ENCODE results near the gene NIPAL3.
"Not testable (repeated sequence)": the region's sequence is repeated elsewhere in the genome, so short reads cannot be mapped to it uniquely, and the experiment has no call there.

Gene NIPAL3

DNA sequence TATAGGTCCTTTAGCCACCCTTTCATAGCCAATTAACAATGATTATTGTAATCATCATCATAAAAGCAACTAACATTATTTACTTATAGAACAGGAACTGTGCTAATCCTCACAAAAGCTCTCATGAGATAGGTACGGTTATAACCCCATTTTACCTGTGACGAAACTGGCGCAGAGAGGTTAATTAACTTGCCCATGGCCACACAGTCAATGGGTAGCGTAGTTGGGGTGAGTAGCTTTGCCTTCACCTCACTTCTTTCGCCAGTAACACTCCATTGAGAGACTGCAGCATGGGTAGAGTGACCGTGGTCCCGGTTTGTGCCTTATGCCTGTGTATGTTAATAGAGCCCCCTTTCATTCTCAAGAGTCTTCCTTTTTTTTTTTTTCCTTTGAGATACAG lies 10.3 kb downstream of the NIPAL3 start:
- DNase-seq = no peak

DNA sequence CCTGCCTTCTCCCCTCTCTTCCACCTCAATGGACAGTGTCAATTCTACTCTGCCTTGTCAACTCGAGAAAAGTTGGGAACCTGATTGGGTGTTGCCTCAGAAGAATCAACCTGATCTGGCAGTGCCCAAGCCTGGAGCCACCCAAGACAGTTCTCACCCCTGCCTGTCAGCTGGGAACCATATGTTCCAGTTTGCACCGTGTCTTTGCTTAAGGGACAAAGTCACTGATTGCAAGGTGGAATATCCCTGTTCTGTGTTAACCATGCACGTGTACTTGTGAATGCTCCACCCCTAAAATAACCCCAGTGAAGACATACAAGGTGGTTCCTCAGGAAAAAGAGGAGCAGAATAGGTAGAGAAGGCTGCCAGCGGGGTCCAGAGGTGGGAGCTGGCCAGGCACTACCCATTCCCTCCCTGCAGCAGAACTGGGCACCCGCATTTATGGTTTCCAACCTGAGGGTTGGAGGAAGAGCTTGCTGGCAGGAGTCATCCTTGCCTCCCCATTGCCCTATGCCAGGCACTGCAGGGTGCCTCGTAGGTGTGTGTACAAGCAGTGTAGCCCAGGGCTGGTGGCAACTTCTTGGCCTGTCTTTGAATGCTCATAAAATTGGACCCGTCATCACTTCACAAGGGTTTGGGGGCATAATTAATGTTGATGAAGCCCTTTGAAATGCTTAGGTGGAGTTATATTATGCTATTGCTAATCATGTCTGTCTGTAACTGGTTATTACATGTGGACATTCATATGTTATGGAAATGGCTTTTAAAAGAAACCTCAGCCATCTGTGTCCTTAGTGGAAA lies 11.3 kb downstream of the NIPAL3 start:
- DNase-seq = no peak

DNA sequence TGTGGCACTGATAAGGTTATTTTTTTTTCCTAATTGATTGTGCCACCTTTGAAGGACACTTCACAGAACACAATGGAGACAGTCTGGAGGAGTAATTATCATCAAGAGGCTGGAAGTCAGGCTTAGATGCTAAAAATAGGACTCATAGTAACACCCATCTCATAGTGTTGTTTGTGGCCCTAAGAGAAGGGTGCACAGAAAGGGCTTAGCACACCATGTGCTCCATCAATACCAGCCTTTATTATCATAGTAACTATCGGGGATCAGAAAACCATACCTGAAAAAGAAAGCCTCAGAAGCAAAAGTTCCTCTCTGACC lies 11.9 kb downstream of the NIPAL3 start:
- no peak for DNase-seq

DNA sequence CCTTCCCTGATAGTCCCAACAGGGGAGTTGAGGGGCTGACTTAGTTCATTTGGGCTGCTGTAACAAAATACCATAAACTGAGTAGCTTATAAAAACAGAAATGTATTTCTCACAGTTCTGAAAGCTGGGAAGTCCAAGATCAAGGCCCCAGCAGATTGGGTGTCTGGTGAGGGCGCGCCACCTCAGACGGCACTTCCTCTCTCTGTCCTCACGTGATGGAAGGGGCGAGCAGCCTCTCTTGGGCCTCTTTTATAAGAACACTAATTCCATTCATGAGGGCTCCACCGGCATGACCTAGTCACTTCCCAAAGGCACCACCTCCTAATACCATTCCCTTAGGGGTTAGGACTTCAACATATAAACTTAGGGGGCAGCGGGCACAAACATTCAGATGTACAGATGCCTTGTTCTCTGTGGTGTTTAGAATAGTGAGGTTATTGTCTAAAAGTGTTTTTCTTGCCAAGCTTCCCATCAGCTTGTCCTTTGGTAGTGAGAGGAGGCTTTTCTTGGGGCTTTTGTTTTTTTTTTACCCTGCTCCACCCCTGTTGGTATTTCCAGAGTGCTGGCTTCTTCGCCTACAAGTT lies 20.3 kb downstream of the NIPAL3 start:
- no peak for DNase-seq

DNA sequence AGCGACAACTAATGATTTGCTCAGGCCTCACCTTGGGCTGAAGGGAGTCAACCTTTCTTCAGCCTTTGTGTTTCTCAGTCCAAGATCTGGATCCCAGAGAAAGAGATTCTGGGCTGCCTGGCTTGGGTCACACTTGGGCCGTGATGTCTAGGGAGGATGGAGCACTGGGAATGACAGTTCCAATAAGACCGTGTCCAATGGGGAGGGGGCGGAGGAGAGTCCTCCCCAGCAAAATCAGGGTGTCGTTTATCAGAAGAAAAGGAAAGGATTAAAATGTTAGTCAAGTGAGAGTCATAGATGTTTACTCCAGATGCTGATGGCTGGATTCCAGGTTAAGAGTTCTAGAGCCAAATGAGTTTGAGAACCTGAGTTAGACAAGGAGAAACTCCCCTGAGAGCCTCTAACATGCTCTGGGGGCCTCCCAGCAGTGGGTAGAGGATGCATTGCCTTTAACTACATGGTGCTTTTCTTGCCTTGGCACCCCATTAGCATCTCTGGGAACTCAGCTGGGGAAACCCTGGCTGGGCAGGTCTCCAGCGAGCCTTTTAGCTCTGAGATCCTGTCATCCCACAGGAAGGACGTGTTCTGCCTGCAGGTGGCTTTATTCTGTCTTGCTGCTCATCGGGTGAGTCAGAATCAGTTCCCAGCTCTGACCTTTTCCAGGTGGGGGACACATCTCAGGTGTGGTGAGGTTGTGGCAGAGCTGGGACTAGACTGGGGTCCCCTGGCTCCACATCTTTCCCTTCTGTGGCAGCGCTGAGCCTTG lies 22.2 kb downstream of the NIPAL3 start:
- no peak for DNase-seq

DNA sequence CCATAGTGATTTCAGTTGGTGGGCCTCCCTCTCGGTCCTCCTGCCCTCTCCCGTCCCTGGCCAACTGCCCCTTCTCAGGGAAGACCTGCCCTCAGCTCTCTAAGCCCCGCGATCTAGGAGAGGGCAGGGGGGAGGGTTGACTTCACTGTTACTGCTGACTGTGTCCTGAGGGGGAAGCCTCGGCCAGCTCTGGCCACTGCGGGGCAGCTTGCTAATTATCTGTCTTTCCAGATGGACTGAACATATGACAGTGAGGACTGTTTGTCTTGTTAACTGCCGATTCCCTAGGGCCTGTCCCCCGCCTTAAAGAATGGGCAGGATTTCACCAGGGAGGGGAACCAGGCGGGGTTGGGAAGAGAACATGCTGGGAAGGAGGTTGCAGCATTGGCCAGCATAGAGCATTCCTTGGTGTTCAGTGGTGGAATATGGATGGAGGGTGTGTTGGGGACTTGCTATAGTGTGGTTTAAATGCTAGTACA lies 22.9 kb downstream of the NIPAL3 start:
- no peak for DNase-seq

DNA sequence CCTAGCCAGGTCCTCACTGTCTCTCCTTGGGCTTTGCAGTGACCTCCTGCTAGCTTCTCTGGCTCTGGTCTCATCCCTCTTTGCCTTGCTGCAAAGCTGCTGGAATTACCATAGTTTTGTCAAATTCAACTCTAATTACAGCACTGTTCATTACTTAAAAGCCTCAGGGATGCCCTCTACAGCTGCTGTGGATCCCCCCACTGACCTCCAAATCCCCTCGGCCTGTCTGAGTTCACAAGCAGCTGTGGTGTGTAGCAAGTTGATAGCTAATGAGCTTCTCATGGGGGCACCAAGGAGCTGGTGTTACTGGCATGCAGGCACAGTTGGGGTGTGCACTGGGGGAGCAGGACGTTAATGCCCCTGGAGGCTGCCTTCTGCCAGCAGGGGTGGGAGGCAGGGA lies 24.8 kb downstream of the NIPAL3 start:
- no peak for DNase-seq

DNA sequence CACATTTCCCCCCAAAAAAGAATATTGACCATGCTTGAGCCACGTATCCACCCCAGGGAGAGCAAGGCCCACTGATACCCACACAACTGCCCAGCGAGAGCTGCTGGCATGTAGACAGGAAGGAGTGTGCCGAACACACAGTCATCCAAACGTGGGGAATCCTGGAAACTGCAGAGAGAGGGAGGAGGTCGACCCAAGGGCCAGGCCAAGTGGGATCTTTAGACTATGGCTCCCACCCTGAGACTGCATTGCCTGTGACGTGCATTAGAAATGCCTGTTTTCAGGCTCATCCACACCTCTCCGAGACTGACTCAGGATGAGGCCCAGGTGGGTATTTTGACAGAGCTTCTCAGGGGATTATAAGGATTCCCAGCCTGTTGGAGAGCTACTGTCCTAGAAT lies 25.9 kb downstream of the NIPAL3 start:
- DNase-seq = no peak

DNA sequence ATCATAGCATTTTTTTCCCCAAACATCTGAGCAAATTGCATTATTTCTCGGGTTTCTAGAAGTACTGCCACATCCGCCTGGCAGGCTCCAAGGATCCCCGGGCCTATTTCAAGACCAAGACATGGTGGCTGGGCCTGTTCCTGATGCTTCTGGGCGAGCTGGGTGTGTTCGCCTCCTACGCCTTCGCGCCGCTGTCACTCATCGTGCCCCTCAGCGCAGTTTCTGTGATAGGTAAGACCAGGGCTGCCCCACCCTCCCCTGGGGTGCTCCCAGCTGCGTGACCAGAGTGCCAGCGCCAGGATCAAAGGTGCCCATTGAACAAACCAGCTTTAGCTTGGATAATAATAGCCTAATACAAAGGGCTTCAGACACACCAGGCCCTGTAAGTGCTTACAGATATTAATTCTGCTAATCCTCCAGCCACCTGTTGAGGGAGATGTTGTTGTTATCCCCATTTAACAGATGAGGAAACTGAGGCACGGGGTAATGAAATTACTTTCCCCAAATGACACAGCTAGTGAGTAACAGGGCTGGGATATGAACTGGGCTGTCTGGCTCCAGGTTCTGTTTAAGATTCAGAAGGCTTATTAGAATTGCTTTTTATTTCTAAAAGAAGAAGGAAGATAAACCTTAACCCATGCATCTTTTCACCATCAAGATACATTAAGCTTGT lies 26.5 kb downstream of the NIPAL3 start:
- no peak for DNase-seq

DNA sequence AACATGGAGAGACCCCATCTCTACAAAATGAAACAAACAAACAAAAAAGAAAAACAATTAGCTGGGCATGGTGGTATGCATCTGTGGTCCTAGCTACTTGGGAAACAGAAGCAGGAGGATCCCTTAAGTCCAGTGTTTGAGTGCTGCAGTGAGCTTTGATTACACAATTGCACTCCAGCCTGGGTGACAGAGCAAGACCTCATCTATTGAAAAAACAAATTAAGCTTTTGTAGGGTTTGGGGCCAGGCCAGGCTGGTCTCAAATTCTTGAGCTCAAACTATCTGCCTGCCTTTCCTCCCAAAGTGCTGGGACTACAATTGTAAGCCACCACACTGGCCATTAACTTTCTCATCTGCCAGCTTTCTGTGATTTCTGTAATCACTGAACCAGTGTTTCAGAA lies 27.2 kb downstream of the NIPAL3 start:
- no peak for DNase-seq

DNA sequence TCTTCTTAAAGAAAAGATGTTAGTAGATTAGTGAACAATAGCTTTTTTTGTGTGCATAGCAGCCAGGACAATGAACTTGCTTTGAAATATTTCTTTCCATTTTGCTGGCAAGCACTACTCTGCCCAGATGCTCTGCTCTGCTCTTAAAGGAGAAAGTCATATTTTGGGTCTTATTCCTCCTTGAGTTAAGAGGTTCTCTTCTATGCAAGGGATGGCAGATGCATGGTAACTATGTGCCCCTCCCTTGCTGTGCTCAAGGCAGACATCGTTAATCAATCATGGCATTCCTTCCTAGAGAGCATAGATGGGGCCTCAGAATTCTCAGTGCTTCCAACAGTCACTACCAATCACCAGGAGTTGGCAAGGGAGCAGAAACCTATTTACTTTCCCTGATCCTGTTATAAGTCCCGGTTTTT lies 27.6 kb downstream of the NIPAL3 start:
- no peak for DNase-seq

DNA sequence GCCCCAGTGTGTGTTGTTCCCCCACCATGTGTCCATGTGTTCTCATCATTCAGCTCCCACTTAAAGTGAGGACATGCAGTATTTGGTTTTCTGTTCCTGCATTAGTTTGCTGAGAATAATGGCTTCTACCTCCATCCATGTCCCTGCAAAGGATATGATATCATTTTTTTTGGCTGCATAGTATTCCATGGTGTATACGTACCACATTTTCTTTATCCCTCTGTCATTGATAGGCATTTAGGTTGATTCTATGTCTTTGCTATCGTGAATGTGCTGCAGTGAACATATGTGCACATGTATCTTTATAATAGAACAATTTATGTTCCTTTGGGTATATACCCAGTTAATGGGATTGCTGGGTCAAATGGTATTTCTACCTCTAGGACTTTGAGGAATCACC lies 30.8 kb downstream of the NIPAL3 start:
- DNase-seq = not testable (repeated sequence)

DNA sequence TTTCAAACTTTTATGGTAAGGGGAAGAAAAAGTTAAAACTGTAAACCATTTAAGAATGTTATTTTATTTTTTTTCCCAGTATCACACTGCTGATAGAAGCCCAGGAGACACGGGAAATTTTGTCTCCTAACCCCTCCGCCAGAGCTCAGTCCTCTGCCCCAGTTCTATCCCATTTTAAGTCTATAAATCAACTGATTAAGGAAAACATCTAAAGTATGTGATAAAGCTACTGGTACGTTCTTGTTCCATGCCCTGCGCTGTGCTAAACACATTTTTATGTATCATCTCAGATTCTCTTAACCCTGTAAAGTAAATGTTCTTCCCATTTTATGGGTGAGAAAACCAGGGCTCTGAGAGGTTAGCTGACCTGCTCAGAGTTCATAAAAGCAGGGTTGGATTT lies 34.7 kb downstream of the NIPAL3 start:
- no peak for DNase-seq

DNA sequence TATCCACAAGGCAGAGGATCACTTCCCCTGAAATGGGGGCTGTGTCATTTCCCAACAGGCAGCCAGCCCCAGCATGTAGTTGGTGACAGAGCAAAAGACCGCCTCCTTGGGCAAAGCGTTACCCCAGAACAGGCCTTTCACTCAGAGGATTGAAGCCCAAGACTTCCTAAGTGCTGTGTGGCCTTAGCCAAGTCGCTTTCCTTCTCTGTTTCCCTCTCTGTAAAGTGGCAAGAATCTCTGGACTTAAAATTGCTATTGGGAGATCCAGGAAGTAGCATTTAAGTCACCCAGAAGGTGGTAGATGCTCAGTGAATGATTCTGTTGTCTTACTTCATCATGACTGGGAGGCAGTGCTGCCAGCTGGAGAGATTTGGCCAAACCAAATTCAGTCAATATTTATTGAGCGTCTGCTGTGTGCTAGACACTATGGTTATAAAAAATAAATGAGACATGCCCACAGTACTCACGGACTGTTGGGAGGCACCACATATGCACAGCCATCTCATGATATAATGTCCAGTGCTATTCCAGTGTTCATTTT lies 35.3 kb downstream of the NIPAL3 start:
- DNase-seq = no peak

DNA sequence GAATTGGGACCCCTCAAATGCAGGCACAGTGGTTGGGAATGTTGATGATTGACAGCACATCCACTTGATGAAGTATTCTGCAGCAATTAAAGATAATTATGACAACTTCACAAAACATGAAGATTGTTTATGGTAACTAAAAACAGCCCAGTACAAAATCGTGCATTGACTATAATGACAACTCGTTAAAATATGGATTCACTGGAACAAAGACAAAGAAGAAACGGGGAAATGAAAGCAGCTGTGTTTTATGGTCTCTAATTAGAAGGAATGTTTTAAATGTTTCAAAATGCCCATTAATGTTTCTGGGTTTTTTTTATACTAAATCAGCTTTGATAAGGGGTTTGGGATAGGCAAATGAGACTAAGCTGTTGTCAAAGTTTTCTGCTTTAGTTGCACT lies 36.1 kb downstream of the NIPAL3 start:
- no peak for DNase-seq

DNA sequence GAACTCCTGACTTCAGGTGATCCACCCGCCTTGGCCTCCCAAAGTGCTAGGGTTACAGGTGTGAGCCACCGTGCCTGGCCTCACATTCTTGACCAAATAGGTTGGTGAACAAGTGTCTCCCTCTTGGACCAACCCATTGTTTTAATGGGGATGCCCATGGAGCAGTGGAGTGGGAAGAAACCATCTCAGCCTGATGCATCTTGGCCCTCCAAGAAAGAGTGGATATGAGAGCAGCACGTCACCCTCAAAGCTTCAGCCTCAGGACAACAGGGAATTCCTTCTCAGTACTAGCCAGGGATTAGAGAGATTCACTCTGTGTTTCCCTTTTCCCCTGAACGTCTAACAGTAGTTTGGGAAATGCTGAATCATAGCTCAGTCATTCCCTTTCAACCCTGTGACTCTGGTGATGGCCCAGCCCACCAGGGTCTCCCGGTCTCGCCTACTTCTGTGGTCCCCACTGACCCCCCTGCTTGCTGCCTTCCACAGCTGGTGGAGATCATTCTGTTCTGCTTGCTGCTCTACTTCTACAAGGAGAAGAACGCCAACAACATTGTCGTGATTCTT lies 37.4 kb downstream of the NIPAL3 start:
- DNase-seq = no peak

DNA sequence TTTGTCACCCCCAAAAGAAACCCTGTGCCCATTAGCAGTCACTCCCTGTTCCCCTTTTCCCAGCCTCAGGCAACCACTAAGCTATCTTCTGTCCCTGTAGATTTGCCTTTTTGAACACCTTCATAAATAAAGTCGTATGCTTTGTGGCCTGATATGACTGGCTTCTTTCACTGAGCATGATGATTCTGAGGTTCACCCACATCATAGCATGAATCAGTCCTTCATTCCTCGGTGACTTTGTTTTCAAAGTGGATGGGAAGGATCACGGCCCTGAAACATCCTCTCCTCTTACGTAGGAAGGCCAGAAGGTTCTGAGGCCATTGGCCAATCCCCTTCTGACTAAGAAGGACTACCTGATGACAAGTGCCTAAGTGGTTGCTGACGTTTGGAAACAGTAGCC lies 39.1 kb downstream of the NIPAL3 start:
- no peak for DNase-seq

DNA sequence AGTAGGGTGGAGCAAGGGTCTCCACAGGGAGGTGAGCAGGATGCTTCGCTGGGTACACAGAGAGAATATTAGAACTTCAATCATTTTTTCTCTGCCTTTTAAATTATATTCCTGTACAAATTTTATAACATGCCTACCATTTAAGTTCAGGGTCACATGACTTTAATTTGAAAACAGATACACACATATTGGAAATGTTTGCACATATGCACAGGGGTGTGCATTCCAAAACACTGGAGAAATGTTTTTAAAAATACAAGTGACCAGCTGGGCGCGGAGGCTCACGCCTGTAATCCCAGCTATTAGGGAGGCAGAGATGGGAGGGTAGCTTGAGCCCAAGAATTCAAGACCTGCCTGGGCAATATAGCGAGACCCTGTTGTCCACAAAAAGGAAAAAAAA lies 39.7 kb downstream of the NIPAL3 start:
- DNase-seq = no peak

DNA sequence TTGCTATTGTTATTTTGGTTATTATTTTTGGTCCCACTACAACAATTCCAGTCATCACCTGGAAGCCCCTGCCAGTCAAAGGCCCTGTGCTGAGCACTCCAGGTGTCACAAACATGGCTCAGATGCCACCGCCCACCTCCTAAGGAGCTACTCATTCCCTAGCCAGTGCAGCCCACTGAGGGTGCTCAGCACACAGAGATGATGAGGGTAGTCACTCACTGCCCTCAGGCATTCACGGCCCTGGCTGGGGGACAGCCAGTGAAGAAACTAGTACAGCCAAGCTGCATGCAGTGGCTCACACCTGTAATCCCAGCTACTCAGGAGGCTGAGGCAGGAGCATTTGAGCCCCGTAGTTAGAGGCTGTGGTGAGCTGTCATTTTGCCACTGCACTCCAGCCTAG lies 42.3 kb downstream of the NIPAL3 start:
- no peak for DNase-seq

DNA sequence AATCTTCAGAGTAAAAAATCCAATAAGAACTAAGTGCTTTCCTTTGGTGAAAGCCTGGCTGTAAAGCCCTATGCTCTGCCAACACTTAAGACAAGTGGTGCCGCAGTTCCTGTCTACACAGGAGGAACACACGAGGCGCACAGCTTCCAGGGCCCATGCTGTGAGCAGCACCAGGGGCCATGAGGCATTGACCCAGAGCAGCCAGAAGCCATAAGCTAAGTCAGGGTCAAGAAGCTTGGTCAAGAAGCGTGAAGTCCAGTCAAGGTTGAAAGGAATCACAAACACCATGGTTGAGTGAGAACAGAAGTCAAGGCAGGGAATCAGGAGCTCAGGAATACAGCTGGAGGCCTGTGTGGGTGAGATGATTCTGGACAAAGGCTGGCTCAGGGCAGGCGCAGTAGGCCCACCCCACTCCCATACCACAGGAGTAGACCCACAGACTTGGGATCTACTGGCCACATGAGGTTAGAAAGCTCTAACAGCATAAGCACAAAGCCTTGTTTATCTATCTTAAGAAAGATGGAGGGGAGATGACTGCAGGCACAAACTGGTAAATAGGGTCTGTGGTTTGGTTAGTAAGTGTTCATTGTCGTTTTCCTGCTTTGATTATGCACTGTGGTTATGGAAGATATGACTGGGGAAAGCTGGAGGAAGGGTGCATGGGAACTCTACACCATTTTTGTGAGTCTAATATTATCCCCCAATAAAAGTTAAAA lies 44.1 kb downstream of the NIPAL3 start:
- no peak for DNase-seq

DNA sequence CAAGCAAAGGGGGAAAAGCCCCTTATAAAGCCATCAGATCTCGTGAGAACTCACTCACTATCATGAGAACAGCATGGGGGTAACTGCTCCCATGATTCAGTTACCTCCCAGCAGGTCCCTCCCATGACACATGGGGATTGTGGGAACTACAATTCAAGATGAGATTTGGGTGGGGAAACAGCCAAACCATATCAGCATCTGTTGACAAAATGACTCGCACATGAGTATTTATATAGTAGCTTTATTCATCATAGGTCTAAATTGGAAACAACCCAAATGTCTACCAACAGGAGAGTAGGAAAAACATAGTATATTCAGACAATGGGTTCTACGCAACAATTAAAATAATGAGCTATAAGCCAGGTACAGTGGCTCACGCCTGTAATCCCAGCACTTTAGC lies 46.5 kb downstream of the NIPAL3 start:
- DNase-seq = not testable (repeated sequence)

Data from GF-D8 (cell line).